Progenitor cell of endocrine pancreas (in vitro differentiated cells): Measurements from ENCODE around the gene SH2D6. TPM values are rescaled to one million over a fixed set of nuclear protein-coding genes. Genes with fewer than 3 reads are reported as not detected.

Experiments used
- DNase-seq: peaks from one replicate; pipeline ENCODE4 v3.0.0; 2021; ENCODE audit warnings: low spot score; ENCODE audit not compliant: unreplicated experiment
- H3K27ac Mint-ChIP-seq: 2 replicates; pipeline ENCODE4 v1.8.0; 2021; ENCODE audit warnings: mild to moderate bottlenecking, moderate library complexity, mixed read lengths
- H3K27me3 Mint-ChIP-seq: 2 replicates; pipeline ENCODE4 v1.8.0; 2021; ENCODE audit warnings: mixed read lengths
- H3K36me3 Mint-ChIP-seq: 2 replicates; pipeline ENCODE4 v1.8.0; 2022; ENCODE audit warnings: mixed read lengths; ENCODE audit not compliant: insufficient read depth
- H3K4me1 Mint-ChIP-seq: 2 replicates; pipeline ENCODE4 v1.8.0; 2021; ENCODE audit warnings: low read depth, mixed read lengths
- H3K4me3 Mint-ChIP-seq: 2 replicates; pipeline ENCODE4 v1.8.0; 2021; ENCODE audit warnings: low read depth, mild to moderate bottlenecking, moderate library complexity, mixed read lengths
- H3K9me3 Mint-ChIP-seq: 2 replicates; pipeline ENCODE4 v1.8.0; 2021; ENCODE audit warnings: low read depth, mixed read lengths
- CTCF ChIP-seq: fragments of 200-600 bp; sonication (generic); IDR thresholded peaks from one replicate; pipeline ENCODE4 v1.5.0; 2021; ENCODE audit warnings: antibody characterized with exemption, mild to moderate bottlenecking; ENCODE audit not compliant: unreplicated experiment
- total RNA-seq: library from RNA; stranded (reverse); gene quantifications from 2 replicates; pipeline ENCODE4 v1.2.1, GENCODE V29; 2021

The SH2D6 gene
- total RNA-seq, 1 donor from 2014 or later = 0.29 TPM

GRCh38 chr2:85405201-85406059 lies 13.1 kb upstream of the SH2D6 start:
- H3K27me3 Mint-ChIP-seq = no peaks in the 10 kb centered on the region
- peak overlapping the region; percentile 21 for H3K27ac Mint-ChIP-seq
- TF ChIP-seq CTCF = no peak
- peaks cover 6% of the 10 kb centered on the region for H3K36me3 Mint-ChIP-seq
- H3K4me3 Mint-ChIP-seq = no peak overlapping the region
- no peak for DNase-seq
- peaks cover 6% of the 10 kb centered on the region for H3K9me3 Mint-ChIP-seq
- H3K4me1 Mint-ChIP-seq = no peaks in the 10 kb centered on the region

- DNase-seq = no peak
- Mint-ChIP-seq H3K27ac (no peak within 1 kb of the TSS), H3K4me3 (no peak within 1 kb of the TSS)
These were observed 8.5 kb upstream of the SH2D6 start, which contains the start of gene CAPG for GRCh38 chr2:85409845-85410583. Gene CAPG (minus strand): TSS chr2:85410366. CDS start chr2:85402145, 8,221 bp downstream.

GRCh38 chr2:85410584-85411404 lies 7.7 kb upstream of the SH2D6 start:
- Mint-ChIP-seq H3K27ac (no peak overlapping the region), H3K9me3 (no peaks in the 10 kb centered on the region), H3K4me3 (no peak overlapping the region), H3K27me3 (peaks cover 3% of the 10 kb centered on the region), H3K36me3 (no peaks in the 10 kb centered on the region), H3K4me1 (peaks cover 3% of the 10 kb centered on the region)
- no peak for DNase-seq
- TF ChIP-seq CTCF = no peak

More at GRCh38 chr2:85409845-85410583, 8.5 kb upstream of the SH2D6 start, which contains the start of gene CAPG:
- no peaks in the 10 kb centered on the region for H3K9me3 Mint-ChIP-seq
- H3K4me1 Mint-ChIP-seq = peaks cover 3% of the 10 kb centered on the region
- H3K36me3 Mint-ChIP-seq = no peaks in the 10 kb centered on the region
- no peak for TF ChIP-seq CTCF
- H3K27me3 Mint-ChIP-seq = no peaks in the 10 kb centered on the region

- TF ChIP-seq CTCF = no peak
- no peaks in the 10 kb centered on the region for H3K36me3 Mint-ChIP-seq
- H3K4me1 Mint-ChIP-seq = peaks cover 3% of the 10 kb centered on the region
- DNase-seq = no peak
- H3K27ac Mint-ChIP-seq = no peak overlapping the region
- no peak overlapping the region for H3K4me3 Mint-ChIP-seq
- H3K9me3 Mint-ChIP-seq = no peaks in the 10 kb centered on the region
- peaks cover 3% of the 10 kb centered on the region for H3K27me3 Mint-ChIP-seq
These were observed 7.1 kb upstream of the SH2D6 start for GRCh38 chr2:85411405-85411748.
